Astrocyte (in vitro differentiated cells and primary cell): ENCODE data around the gene KDM5B. TPM values are rescaled to one million over a fixed set of nuclear protein-coding genes. Genes with fewer than 3 reads are reported as not detected.
"Not testable (repeated sequence)": the region's sequence is repeated elsewhere in the genome, so short reads cannot be mapped to it uniquely, and the experiment has no call there.

Source experiments
- DNase-seq: peaks from one replicate; pipeline ENCODE4 v3.0.0-alpha.2; 2010; ENCODE audit warnings: low read depth
- FAIRE-seq: peaks from 2 replicates; lab custom pipeline; 2011; peaks lifted over from hg19 to GRCh38; lab: Jason Lieb, UNC
- H2AFZ ChIP-seq: 2 replicates; pipeline ENCODE4 v1.6.0; 2012; ENCODE audit warnings: low read depth, low read length, inconsistent platforms
- H3K27ac ChIP-seq: 2 replicates; pipeline ENCODE4 v1.5.1; 2011; ENCODE audit warnings: low read depth, low read length, inconsistent platforms
- H3K27me3 ChIP-seq: 2 replicates; pipeline ENCODE4 v1.6.0; 2011; ENCODE audit warnings: low read length, inconsistent platforms; ENCODE audit not compliant: insufficient read depth
- H3K36me3 ChIP-seq: 2 replicates; pipeline ENCODE4 v1.5.1; 2011; ENCODE audit warnings: low read length, inconsistent platforms; ENCODE audit not compliant: insufficient read depth
- H3K4me1 ChIP-seq: 2 replicates; pipeline ENCODE4 v1.5.1; 2011; ENCODE audit warnings: low read length, inconsistent platforms; ENCODE audit not compliant: insufficient read depth
- H3K4me2 ChIP-seq: 2 replicates; pipeline ENCODE4 v1.6.0; 2012; ENCODE audit warnings: low read length, inconsistent platforms
- H3K4me3 ChIP-seq: 2 replicates; pipeline ENCODE4 v1.5.1; 2011; ENCODE audit warnings: low read depth, mild to moderate bottlenecking, low read length, inconsistent platforms; ENCODE audit not compliant: insufficient read depth
- H3K79me2 ChIP-seq: 2 replicates; pipeline ENCODE4 v1.6.0; 2012; ENCODE audit warnings: mild to moderate bottlenecking, low read length, inconsistent platforms; ENCODE audit not compliant: insufficient read depth
- H3K9ac ChIP-seq: 2 replicates; pipeline ENCODE4 v1.6.0; 2012; ENCODE audit warnings: mild to moderate bottlenecking, low read length, inconsistent platforms
- H3K9me3 ChIP-seq: 2 replicates; pipeline ENCODE4 v1.5.1; 2012; ENCODE audit warnings: low read depth, mild to moderate bottlenecking, low read length, inconsistent platforms; ENCODE audit not compliant: insufficient read depth
- H4K20me1 ChIP-seq: 2 replicates; pipeline ENCODE4 v1.6.0; 2012; ENCODE audit warnings: low read length, inconsistent platforms; ENCODE audit not compliant: insufficient read depth
- H3K27ac Mint-ChIP-seq: one replicate; pipeline ENCODE4 v1.8.0; 2021; ENCODE audit warnings: mild to moderate bottlenecking, mixed read lengths; ENCODE audit not compliant: unreplicated experiment
- H3K27me3 Mint-ChIP-seq: one replicate; pipeline ENCODE4 v1.8.0; 2021; ENCODE audit warnings: low read depth, mixed read lengths; ENCODE audit not compliant: unreplicated experiment
- H3K36me3 Mint-ChIP-seq: one replicate; pipeline ENCODE4 v1.8.0; 2021; ENCODE audit warnings: low read depth, mixed read lengths; ENCODE audit not compliant: unreplicated experiment
- H3K4me1 Mint-ChIP-seq: one replicate; pipeline ENCODE4 v1.8.0; 2021; ENCODE audit warnings: low read depth, mixed read lengths; ENCODE audit not compliant: unreplicated experiment
- H3K4me3 Mint-ChIP-seq: one replicate; pipeline ENCODE4 v1.8.0; 2021; ENCODE audit warnings: mild to moderate bottlenecking, moderate library complexity, mixed read lengths; ENCODE audit not compliant: unreplicated experiment
- H3K9me3 Mint-ChIP-seq: one replicate; pipeline ENCODE4 v1.8.0; 2021; ENCODE audit warnings: mild to moderate bottlenecking, mixed read lengths; ENCODE audit not compliant: unreplicated experiment
- CTCF ChIP-seq: IDR thresholded peaks from 2 replicates; pipeline ENCODE4 v1.5.1; 2011; ENCODE audit warnings: low read depth, mild to moderate bottlenecking, inconsistent platforms, low read length, moderate library complexity; ENCODE audit not compliant: insufficient read depth
- EZH2 ChIP-seq: IDR thresholded peaks from 2 replicates; pipeline ENCODE4 v1.6.1; 2012; ENCODE audit warnings: mild to moderate bottlenecking, low read length, inconsistent platforms; ENCODE audit not compliant: insufficient read depth
- total RNA-seq: library from RNA; stranded (reverse); gene quantifications from 2 replicates; pipeline ENCODE4 v1.2.1, GENCODE V29; 2021

KDM5B gene
- total RNA-seq, 1 donor from 2014 or later = 182 TPM

DNA sequence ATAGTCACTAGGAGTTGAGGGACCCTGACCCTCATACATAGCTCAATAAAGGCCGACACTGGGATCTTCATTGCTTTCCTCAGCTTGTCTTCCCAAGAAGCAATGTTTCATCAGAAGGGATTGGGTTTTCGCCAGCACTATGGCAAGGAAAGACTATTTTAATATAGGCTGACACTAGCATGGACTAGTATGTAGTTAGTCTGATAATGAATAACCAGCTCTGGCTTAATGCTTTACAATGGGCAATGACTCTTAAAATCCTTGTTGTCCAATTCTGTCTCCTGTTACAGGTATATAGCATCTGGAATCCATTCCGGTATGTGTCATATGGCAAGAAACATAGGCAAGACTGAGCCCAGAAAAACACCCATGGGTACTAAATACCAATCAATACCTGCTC, 82.7 kb downstream of the KDM5B start:
- Histone ChIP-seq H3K36me3 (peaks cover 53% of the 10 kb centered on the region), H3K79me2 (no peaks in the 10 kb centered on the region), H3K27me3 (no peaks in the 10 kb centered on the region), H3K4me1 (no peaks in the 10 kb centered on the region), H3K9me3 (no peaks in the 10 kb centered on the region), H4K20me1 (peaks cover 56% of the 10 kb centered on the region), H3K4me3 (no peak overlapping the region), H3K4me2 (no peak overlapping the region), H3K9ac (no peak overlapping the region), H3K27ac (no peak overlapping the region), H2AFZ (no peak overlapping the region)
- Mint-ChIP-seq H3K4me3 (no peak overlapping the region), H3K27ac (no peak overlapping the region), H3K9me3 (no peaks in the 10 kb centered on the region), H3K27me3 (no peaks in the 10 kb centered on the region), H3K4me1 (no peaks in the 10 kb centered on the region), H3K36me3 (peaks cover 18% of the 10 kb centered on the region)
- FAIRE-seq (no peak), DNase-seq (no peak)
- TF ChIP-seq CTCF (no peak), EZH2 (no peak)

DNA sequence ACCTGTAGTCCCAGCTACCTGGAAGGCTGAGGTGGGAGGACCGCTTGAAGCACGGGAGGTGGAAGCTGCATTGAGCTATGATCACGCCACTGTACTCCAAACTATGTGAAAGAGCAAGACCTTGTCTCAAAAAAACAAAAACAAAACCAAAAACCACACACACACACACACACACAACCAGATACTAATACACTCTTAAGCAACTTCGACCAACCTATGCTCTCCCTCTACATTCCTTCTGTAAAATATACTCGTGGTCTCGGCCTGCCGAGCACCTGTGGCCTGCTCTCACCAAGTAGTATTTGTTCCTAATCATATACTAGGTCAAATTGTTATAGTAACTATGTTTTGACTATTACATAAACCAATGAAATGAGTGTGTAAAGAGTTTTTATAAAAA, 84.5 kb downstream of the KDM5B start:
- no peaks in the 10 kb centered on the region for H3K9me3 ChIP-seq
- no peak overlapping the region for H3K4me2 ChIP-seq
- DNase-seq (no peak), FAIRE-seq (no peak)
- Mint-ChIP-seq H3K27me3 (no peaks in the 10 kb centered on the region), H3K27ac (no peak overlapping the region), H3K9me3 (no peaks in the 10 kb centered on the region), H3K4me1 (peaks cover 2% of the 10 kb centered on the region), H3K36me3 (peaks cover 9% of the 10 kb centered on the region), H3K4me3 (no peak overlapping the region)
- H3K4me3 ChIP-seq = no peak overlapping the region
- H3K27ac ChIP-seq = no peak overlapping the region
- H3K36me3 ChIP-seq = peaks cover 35% of the 10 kb centered on the region
- no peaks in the 10 kb centered on the region for H3K4me1 ChIP-seq
- no peaks in the 10 kb centered on the region for H3K27me3 ChIP-seq
- H2AFZ ChIP-seq = no peak overlapping the region
- no peak overlapping the region for H3K9ac ChIP-seq
- peaks cover 42% of the 10 kb centered on the region for H4K20me1 ChIP-seq
- H3K79me2 ChIP-seq = no peaks in the 10 kb centered on the region
- TF ChIP-seq EZH2 = no peak
- no peak for TF ChIP-seq CTCF

DNA sequence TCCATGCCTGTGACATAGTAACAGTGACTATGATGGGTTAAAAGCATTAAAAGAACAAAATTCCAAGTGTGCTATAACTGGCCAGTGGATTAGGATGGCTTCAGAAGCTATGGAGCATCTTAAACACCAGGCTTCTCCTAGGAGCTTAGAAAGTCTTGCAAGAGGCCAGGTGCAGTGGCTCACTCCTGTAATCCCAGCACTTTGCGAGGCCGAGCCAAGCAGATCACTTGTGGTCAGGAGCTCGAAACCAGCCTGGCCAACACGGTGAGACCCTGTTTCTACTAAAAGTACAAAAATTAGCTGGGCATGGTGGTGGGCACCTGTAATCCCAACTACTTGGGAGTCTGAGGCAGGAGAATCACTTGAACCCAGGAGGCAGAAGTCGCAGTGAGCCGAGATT, 85.2 kb downstream of the KDM5B start:
- H3K79me2 ChIP-seq, H3K9ac ChIP-seq, H3K36me3 Mint-ChIP-seq, H3K27me3 Mint-ChIP-seq, H3K9me3 ChIP-seq, H3K4me3 ChIP-seq, H3K4me2 ChIP-seq, H3K4me3 Mint-ChIP-seq, H3K27ac ChIP-seq, DNase-seq, H3K27ac Mint-ChIP-seq, H3K4me1 ChIP-seq, H3K9me3 Mint-ChIP-seq, H3K4me1 Mint-ChIP-seq, H3K27me3 ChIP-seq, FAIRE-seq, H2AFZ ChIP-seq: not testable (repeated sequence)
- Histone ChIP-seq H4K20me1 (peaks cover 35% of the 10 kb centered on the region), H3K36me3 (peaks cover 29% of the 10 kb centered on the region)
